ENCODE measurements around the gene MBNL3. TPM values are rescaled to one million over a fixed set of nuclear protein-coding genes. Genes with fewer than 3 reads are reported as not detected.
"Not testable (repeated sequence)": the region's sequence is repeated elsewhere in the genome, so short reads cannot be mapped to it uniquely, and the experiment has no call there.

MBNL3 gene
- total RNA-seq, 1 experiment from 2014 or later: 0.27 TPM

DNA sequence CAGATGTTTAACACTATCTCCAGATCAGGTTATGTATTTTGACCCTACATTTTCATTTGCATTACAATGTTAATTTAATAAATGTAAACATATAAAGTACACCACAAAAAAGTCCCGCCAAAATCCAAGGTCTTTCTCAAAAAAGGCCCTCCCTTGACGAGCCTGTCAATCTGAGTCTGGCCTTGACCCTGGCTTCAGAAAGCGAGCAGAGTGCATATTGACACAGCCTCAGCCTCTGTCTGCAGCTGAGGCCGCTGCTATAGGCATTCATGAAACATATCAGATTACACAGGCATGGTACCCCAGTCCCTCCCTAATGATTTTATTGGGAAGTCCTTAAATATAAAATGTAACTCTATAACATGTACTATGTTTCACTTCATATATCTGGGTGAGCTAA lies 6.2 kb downstream of the MBNL3 start:
- DNase-seq (ENCODE audit: low spot score): no peak
- in situ Hi-C loops (cut with HindIII; ENCODE audit: low sequenced_read_pairs): no loop called here

DNA sequence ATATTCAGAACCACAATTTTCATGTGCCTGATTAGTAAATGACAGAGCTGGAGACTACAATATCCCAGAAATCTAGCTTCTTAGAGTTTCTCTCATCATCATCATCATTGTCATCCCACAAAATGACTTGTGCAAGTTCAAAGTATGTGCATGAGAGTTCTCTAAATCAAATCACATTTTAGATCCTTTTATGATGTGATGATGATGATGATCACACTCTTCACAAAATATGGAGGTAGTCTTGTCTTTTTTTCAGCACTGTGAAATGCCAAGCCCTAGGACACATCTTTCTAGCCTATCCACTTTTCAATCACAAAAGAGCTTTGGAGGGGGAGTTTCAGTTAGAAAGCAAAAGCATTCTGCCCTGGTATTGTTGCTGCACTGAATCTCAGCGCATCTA lies 7.4 kb downstream of the MBNL3 start:
- DNase-seq (ENCODE audit: low spot score): no peak
- in situ Hi-C loops (cut with HindIII; ENCODE audit: low sequenced_read_pairs): no loop called here

DNA sequence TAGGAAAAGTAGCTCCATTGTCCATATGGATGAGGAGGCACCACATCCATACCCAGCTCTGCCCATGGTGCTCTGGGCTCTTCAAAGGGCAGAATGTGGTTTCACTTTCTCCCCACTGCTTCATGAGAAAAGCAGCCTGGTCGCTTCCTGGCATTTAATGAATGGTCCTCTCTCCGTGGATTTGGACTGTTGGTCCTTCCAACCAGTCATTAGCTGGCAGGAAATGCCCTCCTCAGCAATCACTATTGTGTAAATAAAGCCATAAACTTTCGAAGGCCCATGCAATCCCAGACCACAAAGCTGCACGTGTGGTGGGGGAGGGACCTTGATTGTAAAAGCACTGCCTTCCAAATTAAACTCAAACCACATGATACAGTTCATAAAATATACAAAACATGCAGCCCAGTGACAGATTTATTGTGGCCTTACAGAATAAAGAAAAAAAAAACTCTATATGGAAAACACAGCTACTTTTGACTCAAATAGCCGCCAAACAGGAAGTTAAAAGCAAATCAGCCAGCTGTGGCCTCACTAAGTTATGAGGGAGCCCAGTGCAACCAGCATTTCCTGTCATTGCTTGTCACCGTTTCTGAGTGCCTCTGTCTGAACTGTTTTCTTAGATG lies 8.1 kb downstream of the MBNL3 start:
- no peak for DNase-seq (ENCODE audit: low spot score)
- in situ Hi-C loops (cut with HindIII; ENCODE audit: low sequenced_read_pairs): no loop called here

DNA sequence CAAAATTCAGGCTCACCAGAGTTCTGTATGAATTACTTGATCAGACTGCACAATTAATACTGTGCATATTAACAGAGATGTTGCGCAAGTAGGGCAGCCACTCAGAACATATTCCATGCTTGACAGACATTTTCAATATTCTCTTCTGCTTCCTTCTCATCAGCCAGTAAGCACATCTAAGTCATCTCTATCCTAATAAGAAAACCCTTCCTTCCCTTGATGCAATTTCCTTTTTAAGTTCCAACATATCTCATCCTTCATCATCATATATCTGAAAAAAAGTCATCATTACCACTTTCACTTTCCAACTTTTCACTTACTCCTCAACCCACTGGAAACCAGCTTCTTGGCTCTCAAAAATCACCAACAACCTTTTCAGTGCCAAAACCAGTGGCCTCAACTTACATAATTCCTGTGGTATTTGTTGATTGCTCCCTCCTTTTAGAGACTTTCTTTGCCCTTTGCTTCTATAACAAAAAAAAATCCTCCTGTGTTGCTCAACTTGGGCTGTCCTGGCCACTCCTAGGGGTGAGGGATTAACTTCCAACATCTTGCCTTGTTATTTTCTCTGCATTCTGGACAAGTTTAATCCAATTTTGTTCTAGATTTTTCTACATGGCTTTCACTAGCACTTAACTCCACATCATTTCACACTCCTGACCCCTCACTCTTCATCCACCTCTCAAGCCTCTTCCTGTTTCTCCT lies 14.1 kb downstream of the MBNL3 start:
- in situ Hi-C loops (cut with HindIII; ENCODE audit: low sequenced_read_pairs): no loop called here
- no peak for DNase-seq (ENCODE audit: low spot score)

DNA sequence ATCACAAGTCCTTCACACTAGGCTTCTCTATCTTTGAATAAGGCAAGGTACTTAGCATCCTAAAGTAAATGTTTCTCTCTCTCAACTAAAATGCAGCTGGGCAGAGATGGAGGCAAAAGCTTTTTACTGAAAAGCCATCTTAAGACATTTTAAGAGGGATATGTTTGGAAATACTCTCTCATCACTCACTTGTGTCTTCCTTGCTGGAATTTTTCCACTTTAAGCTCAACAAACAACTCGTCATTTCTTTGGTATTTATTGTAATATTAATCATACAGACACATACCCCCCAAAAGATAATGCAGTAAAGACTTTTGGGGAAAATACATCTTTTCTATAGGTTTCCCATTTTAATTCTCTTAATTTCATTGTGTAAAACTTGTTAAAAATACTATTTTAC lies 16.4 kb downstream of the MBNL3 start:
- in situ Hi-C loops (cut with HindIII; ENCODE audit: low sequenced_read_pairs): no loop called here
- DNase-seq (ENCODE audit: low spot score): no peak

DNA sequence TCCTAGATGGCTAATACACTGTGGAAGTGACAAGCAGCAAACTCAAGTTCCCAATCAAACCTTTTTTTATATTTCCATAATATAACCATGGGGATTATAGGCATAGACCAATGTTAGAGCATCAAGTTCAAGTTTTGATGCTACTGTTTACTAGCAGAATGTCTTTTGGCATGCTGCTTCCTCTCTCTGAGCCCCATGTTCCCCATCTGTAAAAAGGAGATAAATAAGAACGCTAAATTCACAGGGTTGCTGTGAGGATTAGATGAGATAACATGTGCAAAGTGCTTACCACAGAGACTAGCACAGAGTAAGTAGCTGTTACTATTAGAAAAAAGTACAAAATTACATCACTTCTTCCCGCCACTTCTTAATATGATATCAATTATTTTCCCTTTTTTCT lies 18.0 kb downstream of the MBNL3 start:
- in situ Hi-C loops (cut with HindIII; ENCODE audit: low sequenced_read_pairs): no loop called here
- DNase-seq (ENCODE audit: low spot score): no peak

DNA sequence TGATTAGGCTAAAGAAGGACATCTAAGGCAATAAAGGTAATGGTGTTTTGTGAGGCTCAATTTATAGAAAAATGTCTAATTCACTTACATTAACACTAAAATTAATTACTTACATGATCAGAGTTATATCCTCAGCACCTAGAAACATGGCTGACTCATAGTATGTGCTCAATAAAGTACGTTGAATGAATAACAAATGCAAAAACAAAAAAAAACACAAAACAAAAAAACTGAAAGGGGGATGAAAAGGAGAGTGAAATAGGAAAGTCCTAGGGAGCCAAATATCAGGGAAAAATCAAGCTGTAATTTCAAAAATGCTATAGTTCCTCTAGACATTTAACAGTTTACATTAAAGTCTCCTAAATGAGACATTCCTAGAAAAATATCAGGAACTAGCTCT lies 18.7 kb downstream of the MBNL3 start:
- DNase-seq (ENCODE audit: low spot score): no peak
- in situ Hi-C loops (cut with HindIII; ENCODE audit: low sequenced_read_pairs): no loop called here

DNA sequence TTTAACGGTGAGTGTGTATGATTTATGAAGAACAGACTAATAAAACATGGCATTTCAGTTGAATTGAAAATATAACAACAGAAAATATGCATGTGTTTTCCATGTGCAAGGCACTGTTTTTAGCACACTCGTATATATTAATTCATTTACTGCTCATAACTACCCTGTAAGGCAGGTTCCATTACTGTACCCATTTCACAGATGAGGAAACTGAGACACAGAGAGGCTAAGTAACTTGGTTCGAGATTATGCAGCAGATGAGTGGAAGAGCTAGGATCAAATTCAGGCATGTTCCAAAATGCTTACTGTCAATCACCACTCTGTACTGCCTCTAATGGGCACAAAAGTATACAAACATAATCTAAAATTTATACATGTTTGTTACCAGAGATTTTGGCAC lies 20.4 kb downstream of the MBNL3 start:
- no peak for DNase-seq (ENCODE audit: low spot score)
- in situ Hi-C loops (cut with HindIII; ENCODE audit: low sequenced_read_pairs): no loop called here

DNA sequence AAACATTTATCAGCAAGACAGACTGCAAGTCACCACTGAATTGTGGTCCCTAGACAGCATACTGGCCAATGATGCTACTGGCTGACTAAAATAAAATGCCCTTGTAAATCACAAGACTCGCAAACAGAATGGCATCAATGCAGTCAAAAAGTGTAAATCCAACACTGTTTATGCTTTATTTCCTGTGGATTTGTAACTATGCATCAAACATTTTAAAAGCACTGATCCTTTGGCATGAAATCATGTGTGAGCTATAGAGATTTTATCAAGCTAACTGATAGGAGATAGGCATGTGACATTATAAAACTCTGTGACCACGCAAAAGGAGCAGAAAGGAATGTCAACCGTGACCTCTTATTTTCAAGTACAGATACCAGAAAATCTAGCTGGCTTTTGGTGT lies 20.8 kb downstream of the MBNL3 start:
- DNase-seq (ENCODE audit: low spot score): no peak
- in situ Hi-C loops (cut with HindIII; ENCODE audit: low sequenced_read_pairs): no loop called here

DNA sequence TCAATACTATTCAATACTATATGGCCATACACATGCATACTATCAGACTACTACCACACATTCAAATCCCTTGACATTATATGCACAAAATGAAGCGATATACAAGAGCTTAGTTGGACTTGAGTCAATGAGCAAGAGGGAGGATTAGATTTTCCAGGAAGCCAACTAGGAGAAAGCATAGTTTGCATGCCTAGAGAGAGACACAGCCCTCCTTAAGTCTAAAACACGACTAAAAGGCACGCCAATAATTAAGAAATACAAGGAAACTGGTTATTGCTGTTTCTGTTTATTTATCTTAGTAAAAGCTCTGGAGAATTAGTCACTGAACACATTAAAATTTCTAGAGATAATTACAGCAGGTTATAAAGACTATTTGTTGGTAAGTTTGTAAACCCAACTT lies 21.8 kb downstream of the MBNL3 start:
- in situ Hi-C loops (cut with HindIII; ENCODE audit: low sequenced_read_pairs): no loop called here
- DNase-seq (ENCODE audit: low spot score): no peak

DNA sequence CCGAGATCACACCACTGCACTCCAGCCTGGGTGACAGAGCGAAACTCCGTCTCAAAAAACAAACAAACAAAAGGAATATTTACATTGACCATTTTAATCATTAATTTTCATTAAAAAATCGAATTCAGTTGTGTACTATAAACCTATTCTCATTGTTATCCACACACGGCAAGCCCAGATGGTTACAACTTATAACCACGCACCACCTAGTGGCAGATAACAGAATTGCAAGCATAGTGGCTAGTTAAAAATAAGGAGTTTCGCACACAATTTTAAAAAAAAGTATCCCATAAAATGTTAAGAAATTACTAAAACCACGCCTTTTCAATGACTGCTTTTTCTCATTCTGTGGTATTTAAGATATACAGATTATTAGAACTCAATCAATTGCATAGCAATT lies 25.4 kb downstream of the MBNL3 start:
- in situ Hi-C loops (cut with HindIII; ENCODE audit: low sequenced_read_pairs): no loop called here
- no peak for DNase-seq (ENCODE audit: low spot score)

DNA sequence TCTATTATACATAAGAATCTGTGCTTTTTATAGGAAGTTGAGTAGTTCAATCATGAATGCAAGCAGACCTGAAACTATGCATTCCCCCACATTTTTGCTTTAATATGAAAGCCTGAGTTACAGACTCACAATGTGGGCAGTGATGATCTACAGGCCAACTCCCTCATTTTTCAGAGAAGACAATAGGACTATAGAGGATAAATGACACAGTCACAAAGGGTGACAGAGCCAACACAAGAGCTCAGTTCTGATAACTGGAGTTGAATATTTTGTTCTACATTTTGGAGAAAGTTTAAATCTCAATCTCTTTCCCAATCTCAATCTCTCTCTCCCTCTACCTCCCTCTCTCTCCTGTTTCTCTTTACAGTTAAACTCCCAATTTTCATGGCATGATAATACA lies 27.0 kb downstream of the MBNL3 start:
- in situ Hi-C loops (cut with HindIII; ENCODE audit: low sequenced_read_pairs): no loop called here

DNA sequence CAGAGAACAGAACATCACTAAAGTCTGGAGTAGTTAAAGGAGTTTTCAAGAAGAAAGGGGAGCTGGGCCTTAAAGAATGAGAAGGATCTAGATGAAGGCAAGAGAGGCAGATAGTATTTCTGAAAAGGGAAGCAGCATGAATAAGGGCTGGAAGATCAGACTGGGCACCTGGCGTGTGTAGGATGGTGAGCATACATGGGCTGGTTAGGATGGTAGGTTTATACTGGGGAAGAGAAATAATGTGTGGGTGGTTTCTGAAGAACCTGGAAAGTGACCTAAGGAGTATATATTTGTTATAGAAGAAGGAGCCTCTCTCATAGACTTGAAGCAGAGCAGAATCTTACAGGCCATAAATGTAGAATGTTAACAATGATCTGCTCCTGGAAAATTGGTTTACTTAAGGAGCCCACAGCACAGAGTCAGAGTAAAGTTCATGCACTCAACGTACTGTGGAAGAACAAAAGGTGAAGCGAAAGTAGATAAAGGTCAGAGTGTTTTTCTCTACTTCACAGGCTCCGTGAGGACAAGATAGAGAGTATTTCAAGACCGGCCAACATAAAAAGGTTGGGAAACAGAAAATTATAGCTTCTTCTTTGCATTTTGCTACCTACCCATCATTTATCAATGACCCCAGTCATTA lies 35.8 kb downstream of the MBNL3 start:
- DNase-seq (ENCODE audit: low spot score): no peak
- in situ Hi-C loops (cut with HindIII; ENCODE audit: low sequenced_read_pairs): no loop called here

More for the DNA sequence above, 27.0 kb downstream of the MBNL3 start:
- DNase-seq (ENCODE audit: low spot score): no peak

DNA sequence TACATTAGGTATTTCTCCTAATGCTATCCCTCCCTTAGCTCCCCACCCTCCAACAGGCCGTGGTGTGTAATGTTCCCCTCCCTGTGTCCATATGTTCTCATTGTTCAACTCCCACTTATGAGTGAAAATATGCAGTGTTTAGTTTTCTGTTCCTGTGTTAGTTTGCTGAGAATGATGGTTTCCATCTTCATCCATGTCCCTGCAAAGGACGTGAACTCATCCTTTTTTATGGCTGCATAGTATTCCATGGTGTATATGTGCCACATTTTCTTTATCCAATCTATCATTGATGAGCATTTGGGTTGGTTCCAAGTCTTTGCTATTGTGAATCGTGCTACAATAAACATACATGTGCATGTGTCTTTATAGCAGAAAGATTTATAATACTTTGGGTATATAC lies 42.9 kb downstream of the MBNL3 start:
- DNase-seq (ENCODE audit: low spot score); in situ Hi-C loops (cut with HindIII; ENCODE audit: low sequenced_read_pairs): not testable (repeated sequence)

DNA sequence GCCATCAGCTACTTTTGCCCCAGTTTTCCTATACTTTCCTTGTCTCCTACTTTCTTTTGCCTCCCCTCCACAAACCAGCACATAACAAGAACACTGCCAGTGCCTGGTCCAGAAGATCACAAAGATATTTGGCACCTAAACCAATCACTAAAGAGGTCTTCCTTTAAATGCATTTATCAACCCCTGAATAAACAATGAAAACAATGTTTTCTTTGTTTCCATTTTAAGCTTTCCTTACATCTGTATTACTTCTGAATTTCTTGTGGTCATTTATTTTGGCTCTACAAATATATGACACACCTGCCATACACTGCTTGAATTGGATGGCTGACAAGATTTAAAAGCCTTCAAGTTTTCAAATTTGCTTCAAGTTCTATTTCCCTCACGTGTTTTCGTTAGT lies 43.9 kb downstream of the MBNL3 start:
- no peak for DNase-seq (ENCODE audit: low spot score)
- in situ Hi-C loops (cut with HindIII; ENCODE audit: low sequenced_read_pairs): no loop called here

DNA sequence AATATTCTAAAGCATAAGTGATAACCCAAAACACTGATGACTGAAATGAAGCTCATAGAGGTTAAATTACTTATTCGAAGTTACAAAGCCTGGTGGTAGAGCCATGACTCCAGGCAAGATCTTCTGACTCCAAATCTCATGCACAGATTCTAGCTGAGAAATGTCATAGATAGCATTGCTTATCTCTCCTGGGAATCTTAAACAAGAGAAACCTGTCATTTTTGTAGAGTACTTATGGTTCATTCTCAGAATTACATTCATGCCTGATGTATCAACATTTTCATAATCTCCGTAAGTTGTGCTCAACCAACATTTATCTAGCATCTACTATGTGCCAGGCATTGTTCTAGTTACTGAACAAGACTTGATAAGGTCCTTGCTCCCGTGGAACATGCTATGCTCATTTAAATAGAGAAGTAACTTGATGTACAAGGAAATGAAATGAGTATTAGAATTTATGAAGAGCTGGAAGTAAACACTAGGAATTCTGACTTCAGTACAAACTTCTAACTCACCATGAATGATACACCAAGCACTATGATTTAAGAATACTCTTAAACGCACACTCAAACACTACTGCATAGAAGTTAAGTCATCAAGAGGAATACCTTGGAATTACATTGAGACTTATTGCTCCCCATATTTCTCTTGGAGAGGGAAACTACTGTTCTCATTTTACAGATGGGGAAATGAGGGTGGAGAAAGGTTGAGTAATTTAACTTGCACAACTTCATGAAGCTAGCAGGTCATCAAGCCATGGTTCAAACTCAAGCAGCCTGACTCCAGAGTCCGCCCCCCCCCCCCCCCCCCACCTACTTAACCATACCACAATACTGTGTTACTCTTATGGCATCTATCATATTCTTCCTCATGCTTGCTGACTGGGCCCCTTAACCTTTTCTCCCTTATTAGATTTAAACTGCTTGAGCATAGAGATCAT lies 45.4 kb downstream of the MBNL3 start:
- no peak for DNase-seq (ENCODE audit: low spot score)
- in situ Hi-C loops (cut with HindIII; ENCODE audit: low sequenced_read_pairs): no loop called here

DNA sequence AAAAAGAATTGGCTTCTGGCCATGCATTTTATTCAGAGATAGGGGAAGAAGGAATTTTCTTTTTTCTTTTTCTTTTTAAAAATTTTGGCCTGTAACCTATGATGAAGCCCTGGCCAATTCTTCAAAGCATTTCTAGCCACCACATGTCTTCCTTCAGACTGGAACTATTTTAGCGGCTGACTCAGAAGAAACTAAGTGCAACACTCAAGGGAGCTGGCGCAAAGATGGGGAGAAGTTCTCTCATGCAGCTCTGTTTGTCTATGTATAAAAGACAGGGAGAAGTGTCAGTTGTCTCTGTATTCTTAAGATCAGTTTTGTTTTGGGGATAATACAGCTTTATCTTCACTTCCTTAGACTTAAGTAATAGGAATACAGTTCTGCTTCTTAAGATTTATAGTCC lies 46.1 kb downstream of the MBNL3 start:
- no peak for DNase-seq (ENCODE audit: low spot score)
- in situ Hi-C loops (cut with HindIII; ENCODE audit: low sequenced_read_pairs): no loop called here

DNA sequence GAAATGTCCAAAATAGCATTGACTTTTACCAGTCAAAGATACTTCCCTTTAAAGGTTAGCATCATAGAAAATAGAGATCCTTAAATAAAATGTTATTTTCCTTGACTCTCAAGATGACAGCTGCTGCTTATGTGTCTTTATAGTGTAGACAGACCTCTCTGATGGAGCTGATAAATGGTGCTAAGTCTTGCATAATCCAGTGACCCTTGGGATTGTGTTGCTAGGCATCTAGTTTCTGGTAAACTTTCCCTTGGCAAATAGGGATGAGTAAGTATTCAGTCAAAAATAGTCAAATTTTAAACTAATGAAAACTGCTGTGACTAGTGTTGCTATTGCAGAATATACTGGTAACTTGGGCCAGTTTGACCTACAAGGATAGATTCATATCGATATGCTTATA lies 53.6 kb downstream of the MBNL3 start:
- DNase-seq (ENCODE audit: low spot score): no peak
- in situ Hi-C loops (cut with HindIII; ENCODE audit: low sequenced_read_pairs): no loop called here

DNA sequence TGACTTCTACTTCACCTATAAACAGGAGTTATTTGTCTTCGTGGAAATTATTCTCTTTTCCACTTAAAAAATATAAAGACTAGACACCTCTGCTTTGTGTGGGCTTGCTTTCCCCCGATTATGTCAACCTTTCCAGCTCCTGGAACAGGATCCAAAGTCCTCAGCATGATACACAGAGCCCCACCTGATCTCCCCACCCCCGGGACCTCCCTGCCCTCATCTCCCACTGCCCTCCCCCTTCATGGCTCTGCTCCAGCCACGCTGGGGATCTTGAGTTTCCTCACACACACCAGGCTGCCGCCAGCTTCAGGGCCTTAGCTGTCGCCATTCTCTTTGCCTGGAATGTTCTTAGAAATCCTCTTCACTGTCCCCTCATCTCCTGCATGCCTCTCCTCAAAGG lies 55.3 kb downstream of the MBNL3 start:
- no peak for DNase-seq (ENCODE audit: low spot score)

DNA sequence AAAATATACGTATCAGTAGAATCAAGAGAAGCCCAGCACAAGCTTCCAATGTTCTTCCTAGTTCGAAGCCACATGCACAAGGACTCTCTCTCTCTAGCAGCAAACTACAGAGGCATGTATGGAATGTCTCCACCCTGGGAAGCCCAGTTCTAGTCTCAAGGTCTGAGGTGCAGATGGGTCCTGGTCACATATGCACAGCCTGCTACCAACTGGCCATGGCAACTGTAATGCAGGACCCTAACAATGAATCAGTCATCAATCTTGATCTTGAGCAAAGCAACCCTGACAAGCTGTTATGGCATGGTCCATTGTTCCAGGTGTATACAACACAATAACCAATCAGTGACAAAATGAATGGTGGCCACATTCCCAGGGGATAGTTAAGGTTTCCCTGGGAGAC lies 55.8 kb downstream of the MBNL3 start:
- in situ Hi-C loops (cut with HindIII; ENCODE audit: low sequenced_read_pairs): no loop called here
- DNase-seq (ENCODE audit: low spot score): no peak

More for the DNA sequence above, 55.3 kb downstream of the MBNL3 start:
- in situ Hi-C loops (cut with HindIII; ENCODE audit: low sequenced_read_pairs): no loop called here

All from G401 (cell line).